K562 (cell line): ENCODE measurements around the gene PLA2G4D.

Experiments used
- CREM ChIP-seq: IDR thresholded peaks from 2 replicates; pipeline ENCODE4 v1.6.1; 2014; ENCODE audit warnings: antibody characterized with exemption, low read depth
- CTCF ChIP-seq, 3 experiments: IDR thresholded peaks in 2 of 3; conservative IDR thresholded peaks in 1 of 3; 2 replicates each; pipeline ENCODE4 v1.5.1; 2011 to 2012; ENCODE audit warnings: low read length in 3 of 3, mild to moderate bottlenecking in 3 of 3, control low read depth in 2 of 3, improper control_type of control experiment in 1 of 3, inconsistent platforms in 1 of 3, low read depth in 1 of 3, mixed read lengths in 1 of 3, moderate library complexity in 1 of 3; ENCODE audit not compliant: insufficient read depth in 2 of 3
- MAX ChIP-seq: sonication (generic); formaldehyde crosslinking; IDR thresholded peaks from 2 replicates; pipeline ENCODE4 v1.9.0; 2022; ENCODE audit warnings: mild to moderate bottlenecking, missing genetic modification reagents
- SP2 ChIP-seq: IDR thresholded peaks from 2 replicates; pipeline ENCODE4 v1.6.1; 2011; ENCODE audit warnings: mild to moderate bottlenecking, low read depth, low read length, moderate library complexity; ENCODE audit not compliant: poor library complexity, severe bottlenecking; ENCODE audit errors: extremely low read depth
- SRF ChIP-seq, 2 experiments: fragments of 250-450, 450-650 bp in 1 of 2; sonication (Bioruptor Pico) in 1 of 2; sonication (generic) in 1 of 2; formaldehyde crosslinking; IDR thresholded peaks; 2 replicates each; pipeline versions ENCODE4 v1.5.0 to v1.5.1; 2020 to 2022; ENCODE audit warnings: mild to moderate bottlenecking in 1 of 2, missing genetic modification reagents in 1 of 2
- YBX1 ChIP-seq: fragments of 450-650 bp; IDR thresholded peaks from 2 replicates; pipeline ENCODE4 v1.7.1; 2016; ENCODE audit warnings: mild to moderate bottlenecking

GRCh38 chr15:42106288-42106687 lies 11.9 kb upstream of the PLA2G4D start:
- TF ChIP-seq CTCF (IDR thresholded peaks at IDR 0.05 in 2 of 3, conservative IDR thresholded peaks at IDR 0.05 in 1 of 3; ENCODE audit: insufficient read depth in 2 of 3, low read depth in 1 of 3, low read length in 3 of 3) (no peak), CREM (no peak), MAX (no peak), SP2 (no peak), SRF (CRISPR knock-in tag; IDR thresholded peaks at IDR 0.05) (no peak), YBX1 (no peak)
